ENCODE results near the gene S100A2.

The S100A2 gene

DNA sequence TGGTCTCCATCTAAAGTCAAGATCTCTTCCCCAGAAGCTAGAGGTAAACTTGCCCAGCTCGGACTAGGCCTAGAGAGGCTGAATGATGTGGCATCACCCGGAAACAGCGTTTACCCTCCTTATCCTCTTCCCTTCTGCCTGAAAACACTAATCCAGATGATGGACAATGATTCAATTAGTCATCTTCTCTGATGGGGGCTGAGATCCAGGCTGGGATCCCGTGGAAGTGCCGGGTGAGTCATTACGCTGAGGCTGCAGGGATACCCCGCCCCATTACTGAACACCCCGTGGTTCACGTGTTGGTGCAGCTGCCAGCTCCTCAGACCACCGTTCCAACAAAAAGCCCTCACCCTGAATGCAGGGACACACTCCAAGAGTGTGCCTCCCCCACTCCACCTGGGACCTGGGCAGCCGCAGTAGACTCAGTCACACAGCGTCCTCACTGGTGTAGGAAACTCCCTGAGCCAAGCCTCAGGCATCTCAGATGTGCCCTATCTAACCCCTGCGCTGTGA is 31.9 kb downstream of the S100A2 start:
- Histone ChIP-seq H3K27me3 (ENCODE audit: insufficient read depth, low read length) (no peaks in the 10 kb centered on the region), H3K9ac (ENCODE audit: low read length) (no peak overlapping the region), H2BK12ac (ENCODE audit: low read length) (peak overlapping the region; percentile 66), H2BK5ac (ENCODE audit: low read depth, low read length, poor library complexity) (peak overlapping the region; percentile 44), H2AK5ac (ENCODE audit: low read length) (peak overlapping the region; percentile 31), H3K14ac (ENCODE audit: low read length) (peak overlapping the region; percentile 54), H3K9me3 (ENCODE audit: insufficient read depth, low read depth, low read length) (no peaks in the 10 kb centered on the region), H4K91ac (ENCODE audit: low read depth, low read length) (peak overlapping the region; percentile 93), H3K23ac (ENCODE audit: low read length) (no peak overlapping the region), H3K4me2 (ENCODE audit: low read length) (peak overlapping the region; percentile 15), H4K8ac (ENCODE audit: low read depth, low read length) (peak overlapping the region; percentile 43), H4K12ac (ENCODE audit: low read depth, low read length) (peak overlapping the region; percentile 9), H3K27ac (ENCODE audit: low read depth, low read length) (no peak overlapping the region), H3K79me1 (ENCODE audit: low read length) (peaks cover 27% of the 10 kb centered on the region), H2BK120ac (ENCODE audit: insufficient read depth, low read length, poor library complexity) (peak overlapping the region; percentile 85), H3K4me3 (ENCODE audit: low read depth, low read length) (no peak overlapping the region), H3K4me1 (ENCODE audit: control insufficient read depth in 1 of 2, insufficient read depth in 2 of 2, low read length in 2 of 2) (peaks cover 27 to 35% of the 10 kb centered on the region in 2 experiments), H3K79me2 (ENCODE audit: control insufficient read depth, insufficient read depth, low read length, poor library complexity) (no peaks in the 10 kb centered on the region), H3K36me3 (ENCODE audit: control insufficient read depth in 1 of 2, insufficient read depth in 2 of 2, low read length in 2 of 2) (no peaks in the 10 kb centered on the region), H3K18ac (ENCODE audit: low read length) (peak overlapping the region; percentile 73), H3K4ac (ENCODE audit: low read depth, low read length) (peak overlapping the region; percentile 12), H2AFZ (ENCODE audit: insufficient read depth, low read length, poor library complexity) (peak overlapping the region; percentile 21)
- peak in 1 of 2 donors; percentile 37 for DNase-seq
- WGBS (ENCODE audit: extremely low coverage, insufficient coverage, insufficient read length) = no CpG with 5 or more reads among the region's 13 CpGs

DNA sequence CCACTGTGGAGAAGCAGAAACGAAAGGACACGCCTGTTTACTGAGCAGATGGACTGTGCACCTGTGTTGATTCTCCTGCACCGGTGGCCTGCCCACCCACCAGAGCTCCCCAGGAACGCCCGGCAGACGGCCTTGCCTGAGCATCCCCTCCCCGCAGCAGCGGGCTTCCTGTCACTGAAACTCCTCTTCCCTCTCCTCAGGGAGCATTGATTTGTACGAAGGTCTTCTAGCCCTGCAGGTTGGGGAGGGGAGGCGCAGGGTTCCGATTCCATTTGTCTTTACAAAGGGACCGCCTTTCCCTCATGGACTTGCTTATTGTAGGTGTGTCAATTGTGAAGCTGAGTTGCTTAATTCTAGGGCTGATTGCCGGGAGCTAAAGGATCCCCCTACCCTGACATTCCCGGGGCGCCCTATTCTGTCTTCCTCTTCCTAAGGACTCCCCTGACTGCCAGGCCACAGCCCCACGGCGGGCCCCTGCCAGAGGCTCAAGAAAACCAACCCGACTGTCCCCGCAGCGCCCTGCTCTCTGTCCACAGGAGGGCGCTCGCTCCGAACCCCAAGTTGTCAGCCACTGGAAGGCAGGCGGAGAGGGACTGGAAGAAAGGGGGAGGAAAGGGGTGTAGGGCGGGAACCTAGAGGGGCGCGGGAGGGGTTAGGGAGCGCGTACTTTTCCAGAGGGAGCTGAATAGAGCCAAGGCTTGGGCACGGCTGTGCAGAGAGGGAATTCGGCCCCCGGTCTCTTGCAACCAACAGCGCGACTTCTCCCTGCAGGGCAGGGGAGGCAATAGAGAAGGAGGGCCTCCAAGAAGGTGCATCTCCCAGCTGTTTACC is 32.7 kb downstream of the S100A2 start:
- H3K18ac ChIP-seq (ENCODE audit: low read length) = peak overlapping the region; percentile 73
- peak overlapping the region; percentile 11 for H3K4ac ChIP-seq (ENCODE audit: low read depth, low read length)
- peak overlapping the region; percentile 85 for H2BK120ac ChIP-seq (ENCODE audit: insufficient read depth, low read length, poor library complexity)
- no peaks in the 10 kb centered on the region for H3K27me3 ChIP-seq (ENCODE audit: insufficient read depth, low read length)
- H3K79me1 ChIP-seq (ENCODE audit: low read length) = peaks cover 28% of the 10 kb centered on the region
- peak overlapping the region; percentile 54 for H3K14ac ChIP-seq (ENCODE audit: low read length)
- no peak overlapping the region for H3K4me3 ChIP-seq (ENCODE audit: low read depth, low read length)
- H2BK5ac ChIP-seq (ENCODE audit: low read depth, low read length, poor library complexity) = peak overlapping the region; percentile 44
- H4K91ac ChIP-seq (ENCODE audit: low read depth, low read length) = peak overlapping the region; percentile 93
- peak overlapping the region; percentile 15 for H3K4me2 ChIP-seq (ENCODE audit: low read length)
- H3K23ac ChIP-seq (ENCODE audit: low read length) = no peak overlapping the region
- H2AFZ ChIP-seq (ENCODE audit: insufficient read depth, low read length, poor library complexity) = peak overlapping the region; percentile 21
- peak in 1 of 2 donors; percentile 46 for DNase-seq
- peak overlapping the region; percentile 9 for H4K12ac ChIP-seq (ENCODE audit: low read depth, low read length)
- no peaks in the 10 kb centered on the region for H3K36me3 ChIP-seq (ENCODE audit: control insufficient read depth in 1 of 2, insufficient read depth in 2 of 2, low read length in 2 of 2)
- H3K27ac ChIP-seq (ENCODE audit: low read depth, low read length) = peak overlapping the region; percentile 18
- H4K8ac ChIP-seq (ENCODE audit: low read depth, low read length) = peak overlapping the region; percentile 75
- peak overlapping the region; percentile 71 for H2AK5ac ChIP-seq (ENCODE audit: low read length)
- no peak overlapping the region for H3K9ac ChIP-seq (ENCODE audit: low read length)
- H3K9me3 ChIP-seq (ENCODE audit: insufficient read depth, low read depth, low read length) = no peaks in the 10 kb centered on the region
- no CpG with 5 or more reads among the region's 34 CpGs for WGBS (ENCODE audit: extremely low coverage, insufficient coverage, insufficient read length)
- H3K4me1 ChIP-seq (ENCODE audit: control insufficient read depth in 1 of 2, insufficient read depth in 2 of 2, low read length in 2 of 2) = peaks cover 23 to 31% of the 10 kb centered on the region in 2 experiments
- peak overlapping the region; percentile 94 for H2BK12ac ChIP-seq (ENCODE audit: low read length)
- no peaks in the 10 kb centered on the region for H3K79me2 ChIP-seq (ENCODE audit: control insufficient read depth, insufficient read depth, low read length, poor library complexity)

DNA sequence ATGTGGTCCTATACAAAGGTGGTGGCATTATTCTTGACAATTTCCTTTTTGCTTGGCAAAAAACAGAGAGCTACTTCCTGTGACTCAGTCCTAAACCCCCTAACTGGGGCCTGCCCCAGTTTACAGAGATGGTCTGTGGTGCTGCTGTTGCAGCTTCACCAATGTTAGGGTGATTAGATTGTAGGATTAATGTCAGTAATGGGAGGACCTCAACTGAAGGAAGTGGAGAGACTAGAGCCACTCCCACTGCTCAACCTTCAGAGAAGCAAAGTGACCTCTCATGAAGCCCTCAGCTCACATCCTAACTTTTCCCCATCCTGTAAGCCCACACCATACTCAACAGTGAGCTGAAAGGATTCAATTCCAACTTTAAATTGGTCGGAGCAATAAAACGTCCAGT is 33.5 kb downstream of the S100A2 start:
- H3K4me3 ChIP-seq (ENCODE audit: low read depth, low read length) = no peak overlapping the region
- peak overlapping the region; percentile 54 for H4K91ac ChIP-seq (ENCODE audit: low read depth, low read length)
- no peak overlapping the region for H3K23ac ChIP-seq (ENCODE audit: low read length)
- WGBS (ENCODE audit: extremely low coverage, insufficient coverage, insufficient read length) = no CpG with 5 or more reads among the region's 2 CpGs
- no peak for DNase-seq
- H3K27me3 ChIP-seq (ENCODE audit: insufficient read depth, low read length) = no peaks in the 10 kb centered on the region
- no peak overlapping the region for H3K27ac ChIP-seq (ENCODE audit: low read depth, low read length)
- H2AFZ ChIP-seq (ENCODE audit: insufficient read depth, low read length, poor library complexity) = no peak overlapping the region
- H4K12ac ChIP-seq (ENCODE audit: low read depth, low read length) = no peak overlapping the region
- H2BK120ac ChIP-seq (ENCODE audit: insufficient read depth, low read length, poor library complexity) = no peak overlapping the region
- H3K14ac ChIP-seq (ENCODE audit: low read length) = no peak overlapping the region
- no peaks in the 10 kb centered on the region for H3K9me3 ChIP-seq (ENCODE audit: insufficient read depth, low read depth, low read length)
- H4K8ac ChIP-seq (ENCODE audit: low read depth, low read length) = no peak overlapping the region
- H3K4ac ChIP-seq (ENCODE audit: low read depth, low read length) = no peak overlapping the region
- no peak overlapping the region for H3K4me2 ChIP-seq (ENCODE audit: low read length)
- peaks cover 26 to 33% of the 10 kb centered on the region in 2 experiments for H3K4me1 ChIP-seq (ENCODE audit: control insufficient read depth in 1 of 2, insufficient read depth in 2 of 2, low read length in 2 of 2)
- peak overlapping the region; percentile 63 for H2BK12ac ChIP-seq (ENCODE audit: low read length)
- no peaks in the 10 kb centered on the region for H3K36me3 ChIP-seq (ENCODE audit: control insufficient read depth in 1 of 2, insufficient read depth in 2 of 2, low read length in 2 of 2)
- no peak overlapping the region for H3K9ac ChIP-seq (ENCODE audit: low read length)
- H2BK5ac ChIP-seq (ENCODE audit: low read depth, low read length, poor library complexity) = no peak overlapping the region
- H3K79me1 ChIP-seq (ENCODE audit: low read length) = peaks cover 30% of the 10 kb centered on the region
- H3K18ac ChIP-seq (ENCODE audit: low read length) = no peak overlapping the region
- no peaks in the 10 kb centered on the region for H3K79me2 ChIP-seq (ENCODE audit: control insufficient read depth, insufficient read depth, low read length, poor library complexity)
- peak overlapping the region; percentile 75 for H2AK5ac ChIP-seq (ENCODE audit: low read length)

DNA sequence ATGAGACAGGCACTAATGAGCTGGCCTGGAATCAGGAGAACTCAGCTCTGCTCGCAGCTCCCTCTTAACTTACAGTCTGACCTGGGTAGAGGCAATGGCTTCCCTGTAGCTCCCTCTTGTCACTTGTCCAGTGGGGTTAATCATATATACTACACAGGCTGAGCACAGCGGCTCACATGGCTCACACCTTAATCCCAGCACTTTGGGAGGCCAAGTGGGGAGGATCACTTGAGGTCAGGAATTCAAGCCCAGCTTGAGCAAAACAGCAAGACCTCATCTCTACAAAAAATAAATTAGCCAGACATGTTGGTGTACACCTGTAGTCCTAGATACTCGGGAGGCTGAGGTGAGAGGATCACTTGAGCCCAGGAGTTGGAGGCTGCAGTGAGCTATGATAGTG is 34.0 kb downstream of the S100A2 start:
- no peak overlapping the region for H3K4me3 ChIP-seq (ENCODE audit: low read depth, low read length)
- no peak overlapping the region for H2BK5ac ChIP-seq (ENCODE audit: low read depth, low read length, poor library complexity)
- H3K27ac ChIP-seq (ENCODE audit: low read depth, low read length) = no peak overlapping the region
- H4K8ac ChIP-seq (ENCODE audit: low read depth, low read length) = no peak overlapping the region
- H2BK120ac ChIP-seq (ENCODE audit: insufficient read depth, low read length, poor library complexity) = peak overlapping the region; percentile 46
- no peaks in the 10 kb centered on the region for H3K79me2 ChIP-seq (ENCODE audit: control insufficient read depth, insufficient read depth, low read length, poor library complexity)
- H3K4me2 ChIP-seq (ENCODE audit: low read length) = no peak overlapping the region
- H3K4ac ChIP-seq (ENCODE audit: low read depth, low read length) = no peak overlapping the region
- H2AK5ac ChIP-seq (ENCODE audit: low read length) = no peak overlapping the region
- no peak overlapping the region for H3K9ac ChIP-seq (ENCODE audit: low read length)
- H3K27me3 ChIP-seq (ENCODE audit: insufficient read depth, low read length) = no peaks in the 10 kb centered on the region
- H3K23ac ChIP-seq (ENCODE audit: low read length) = no peak overlapping the region
- H3K4me1 ChIP-seq (ENCODE audit: control insufficient read depth in 1 of 2, insufficient read depth in 2 of 2, low read length in 2 of 2) = peaks cover 30 to 38% of the 10 kb centered on the region in 2 experiments
- H3K79me1 ChIP-seq (ENCODE audit: low read length) = peaks cover 30% of the 10 kb centered on the region
- no peak overlapping the region for H3K18ac ChIP-seq (ENCODE audit: low read length)
- DNase-seq = no peak
- no peak overlapping the region for H2AFZ ChIP-seq (ENCODE audit: insufficient read depth, low read length, poor library complexity)
- H3K9me3 ChIP-seq (ENCODE audit: insufficient read depth, low read depth, low read length) = no peaks in the 10 kb centered on the region
- peak overlapping the region; percentile 24 for H3K14ac ChIP-seq (ENCODE audit: low read length)
- no CpG with 5 or more reads among the region's 3 CpGs for whole genome bisulfite sequencing (ENCODE audit: extremely low coverage, insufficient coverage, insufficient read length)
- H4K91ac ChIP-seq (ENCODE audit: low read depth, low read length) = no peak overlapping the region
- H4K12ac ChIP-seq (ENCODE audit: low read depth, low read length) = no peak overlapping the region
- peak overlapping the region; percentile 41 for H2BK12ac ChIP-seq (ENCODE audit: low read length)
- H3K36me3 ChIP-seq (ENCODE audit: control insufficient read depth in 1 of 2, insufficient read depth in 2 of 2, low read length in 2 of 2) = no peaks in the 10 kb centered on the region
